Hepatocyte (in vitro differentiated cells): Measurements from ENCODE around the gene CDC5L.

ENCODE experiments used
- CTCF ChIP-seq: fragments of 200-600 bp; sonication (generic); IDR thresholded peaks from 2 replicates; pipeline ENCODE4 v1.5.1; 2016; ENCODE audit warnings: antibody characterized with exemption, mild to moderate bottlenecking; ENCODE audit not compliant: poor library complexity
- EZH2 ChIP-seq: fragments of 200-600 bp; sonication (generic); IDR thresholded peaks from 2 replicates; pipeline ENCODE4 v1.6.1; 2016; ENCODE audit warnings: antibody characterized with exemption, mild to moderate bottlenecking, borderline replicate concordance

GRCh38 chr6:44366781-44367180, 20.7 kb upstream of the CDC5L start:
- TF ChIP-seq CTCF, result no peak
- TF ChIP-seq EZH2, result no peak
